Aorta (tissue), 5 donors: ENCODE measurements around the gene DNTT. TPM values are rescaled to one million over a fixed set of nuclear protein-coding genes. Genes with fewer than 3 reads are reported as not detected.

Source experiments
- ATAC-seq: fragments of 200-7000 bp; cut with Tn5 transposase; one replicate; pipeline ENCODE4 v1.9.1; 2022; ENCODE audit warnings: moderate library complexity; ENCODE audit not compliant: low FRiP score
- DNase-seq, 2 donors: peaks; one replicate each; pipeline ENCODE4 v3.0.0-alpha.2; 2020
- H3K27ac ChIP-seq, 2 donors: one replicate each; pipeline ENCODE4 v1.5.1; 2013; ENCODE audit warnings: low read length in 2 of 2, mild to moderate bottlenecking in 2 of 2, moderate library complexity in 2 of 2, control low read depth in 1 of 2, inconsistent platforms in 1 of 2, low read depth in 1 of 2
- H3K27me3 ChIP-seq, 2 donors: one replicate each; pipeline ENCODE4 v1.6.1; 2013; ENCODE audit warnings: control low read depth in 1 of 2, low read length in 1 of 2, mild to moderate bottlenecking in 1 of 2, moderate library complexity in 1 of 2; ENCODE audit not compliant: insufficient read depth in 2 of 2, control insufficient read depth in 1 of 2
- H3K36me3 ChIP-seq, 2 donors: one replicate each; pipeline ENCODE4 v1.6.1; 2013; ENCODE audit warnings: control low read depth in 1 of 2, low read length in 1 of 2, mild to moderate bottlenecking in 1 of 2; ENCODE audit not compliant: insufficient read depth in 2 of 2, control insufficient read depth in 1 of 2
- H3K4me1 ChIP-seq, 2 donors: one replicate each; pipeline ENCODE4 v1.6.1; 2013; ENCODE audit warnings: low read length in 2 of 2, control low read depth in 1 of 2, mild to moderate bottlenecking in 1 of 2, moderate library complexity in 1 of 2; ENCODE audit not compliant: insufficient read depth in 2 of 2, control insufficient read depth in 1 of 2
- H3K4me3 ChIP-seq, 2 donors: one replicate each; pipeline ENCODE4 v1.5.1; 2013; ENCODE audit warnings: low read length in 2 of 2, control low read depth in 1 of 2, mild to moderate bottlenecking in 1 of 2
- H3K9me3 ChIP-seq: one replicate; pipeline ENCODE4 v1.6.1; 2013; ENCODE audit warnings: mild to moderate bottlenecking, low read length; ENCODE audit not compliant: control insufficient read depth
- WGBS, 2 donors: extraction: QIAGEN DNeasy Blood & Tissue Kit; methylation state at CpG; one replicate each; pipeline ENCODE4 v1.1.7; 2013; 5-methylcytosine and 5-hydroxymethylcytosine counted together
- intact Hi-C, 2 donors: fragments of 100-400 bp; cut with DNase I; formaldehyde crosslinking; loops; one replicate each; pipeline versions ENCODE4 v1.14.2 to v1.15.0; 2022
- polyA plus RNA-seq, 2 donors: library from polyadenylated mRNA; stranded (reverse); fragments of 200-250 nt; gene quantifications; one replicate each; pipeline ENCODE4 v1.2.3, GENCODE V29; 2013
- total RNA-seq, 2 donors: library from RNA; stranded (reverse); fragmentation: NEBNext Ultra II Directional; extraction: Animal tissue kit (Norgen Biotek cat#: 25700); gene quantifications; one replicate each; pipeline ENCODE4 v1.2.1, GENCODE V29; 2021
- donor health status: healthy with polysubstance abuse.
- donor health status: Bipolar disorder and iron deficiency.
- donor health status: DM: no; HTN: no; CAD: no.
- donor health status: DM: no; HTN: no; CAD: no.
- donor health status: DM: yes; HTN: yes; CAD: no.

DNTT gene
- total and polyA plus RNA-seq, 4 donors = not detected

- Histone ChIP-seq H3K4me3 (no peak within 1 kb of the TSS), H3K4me1 (no peaks in the 10 kb centered on the region), H3K9me3 (no peaks in the 10 kb centered on the region), H3K27ac (no peak within 1 kb of the TSS), H3K27me3 (no peaks in the 10 kb centered on the region), H3K36me3 (no peaks in the 10 kb centered on the region)
- no peak for ATAC-seq
- no peak for DNase-seq
- intact Hi-C loops = no loop called here
- WGBS, 2 donors = 63 to 69% methylated on average over 7 of the region's 7 CpGs
Observed at GRCh38 chr10:96358851-96359540, 54.8 kb downstream of the DNTT start, which contains the start of gene OPALIN. OPALIN (minus strand) TSS chr10:96359002; CDS start chr10:96358896, 106 bp downstream.

GRCh38 chr10:96359616-96360015, 55.4 kb downstream of the DNTT start:
- H3K4me1 ChIP-seq = no peaks in the 10 kb centered on the region
- 75 to 81% methylated on average over 6 of the region's 6 CpGs for WGBS, 2 donors
- ATAC-seq (no peak), DNase-seq (no peak)
- H3K27ac ChIP-seq = no peak overlapping the region
- no peaks in the 10 kb centered on the region for H3K36me3 ChIP-seq
- no peaks in the 10 kb centered on the region for H3K9me3 ChIP-seq
- no peaks in the 10 kb centered on the region for H3K27me3 ChIP-seq
- H3K4me3 ChIP-seq = no peak overlapping the region
- intact Hi-C loops = no loop called here

GRCh38 chr10:96360331-96360730, 56.1 kb downstream of the DNTT start:
- no peaks in the 10 kb centered on the region for H3K36me3 ChIP-seq
- WGBS, 2 donors = 94 to 95% methylated on average over 6 of the region's 6 CpGs
- ATAC-seq = no peak
- H3K9me3 ChIP-seq = no peaks in the 10 kb centered on the region
- H3K27me3 ChIP-seq = no peaks in the 10 kb centered on the region
- DNase-seq = no peak
- H3K4me1 ChIP-seq = no peaks in the 10 kb centered on the region
- intact Hi-C loops = no loop called here
- no peak overlapping the region for H3K4me3 ChIP-seq
- no peak overlapping the region for H3K27ac ChIP-seq

GRCh38 chr10:96360766-96361165, 56.5 kb downstream of the DNTT start:
- ATAC-seq = no peak
- Histone ChIP-seq H3K4me1 (no peaks in the 10 kb centered on the region), H3K27me3 (no peaks in the 10 kb centered on the region), H3K4me3 (no peak overlapping the region), H3K36me3 (no peaks in the 10 kb centered on the region), H3K27ac (no peak overlapping the region), H3K9me3 (no peaks in the 10 kb centered on the region)
- intact Hi-C loops = no loop called here
- DNase-seq = no peak
- WGBS, 2 donors = 62 to 66% methylated on average over 3 of the region's 3 CpGs

- H3K36me3 ChIP-seq = no peaks in the 10 kb centered on the region
- ATAC-seq (no peak), DNase-seq (no peak)
- intact Hi-C loops = no loop called here
- H3K4me1 ChIP-seq = peaks cover 0 to 5% of the 10 kb centered on the region in 2 donors
- H3K27ac ChIP-seq = no peak overlapping the region
- no peak overlapping the region for H3K4me3 ChIP-seq
- WGBS, 2 donors = 96 to 98% methylated on average over 3 of the region's 3 CpGs
- H3K27me3 ChIP-seq = no peaks in the 10 kb centered on the region
- no peaks in the 10 kb centered on the region for H3K9me3 ChIP-seq
Observed at GRCh38 chr10:96365571-96365970, 61.3 kb downstream of the DNTT start.

GRCh38 chr10:96366508-96366907, 62.3 kb downstream of the DNTT start:
- intact Hi-C loops = no loop called here
- DNase-seq (no peak), ATAC-seq (no peak)
- Histone ChIP-seq H3K36me3 (no peaks in the 10 kb centered on the region), H3K27me3 (no peaks in the 10 kb centered on the region), H3K4me1 (peaks cover 0 to 5% of the 10 kb centered on the region in 2 donors), H3K4me3 (no peak overlapping the region), H3K9me3 (no peaks in the 10 kb centered on the region), H3K27ac (no peak overlapping the region)
- 2 to 6% methylated on average over 3 of the region's 3 CpGs for WGBS, 2 donors

GRCh38 chr10:96367470-96367869, 63.2 kb downstream of the DNTT start:
- no peak for ATAC-seq
- Histone ChIP-seq H3K4me3 (no peak overlapping the region), H3K27ac (no peak overlapping the region), H3K36me3 (no peaks in the 10 kb centered on the region), H3K4me1 (peaks cover 0 to 5% of the 10 kb centered on the region in 2 donors), H3K9me3 (no peaks in the 10 kb centered on the region), H3K27me3 (no peaks in the 10 kb centered on the region)
- 7 to 11% methylated on average over 4 of the region's 4 CpGs for WGBS, 2 donors
- intact Hi-C loops = no loop called here
- no peak for DNase-seq

- intact Hi-C loops = no loop called here
- no peaks in the 10 kb centered on the region for H3K27me3 ChIP-seq
- no peak overlapping the region for H3K27ac ChIP-seq
- H3K4me1 ChIP-seq = peaks cover 0 to 5% of the 10 kb centered on the region in 2 donors
- no peaks in the 10 kb centered on the region for H3K36me3 ChIP-seq
- no peak for ATAC-seq
- DNase-seq = no peak
- H3K4me3 ChIP-seq = no peak overlapping the region
- H3K9me3 ChIP-seq = no peaks in the 10 kb centered on the region
- 81 to 89% methylated on average over 5 of the region's 5 CpGs for WGBS, 2 donors
Observed at GRCh38 chr10:96368971-96369370, 64.7 kb downstream of the DNTT start.

GRCh38 chr10:96369890-96370583, 65.8 kb downstream of the DNTT start:
- no peaks in the 10 kb centered on the region for H3K36me3 ChIP-seq
- DNase-seq (no peak), ATAC-seq (no peak)
- no peaks in the 10 kb centered on the region for H3K9me3 ChIP-seq
- no peak overlapping the region for H3K27ac ChIP-seq
- H3K4me3 ChIP-seq = no peak overlapping the region
- no peaks in the 10 kb centered on the region for H3K27me3 ChIP-seq
- WGBS, 2 donors = 91 to 92% methylated on average over 38 of the region's 38 CpGs
- H3K4me1 ChIP-seq = peaks cover 0 to 5% of the 10 kb centered on the region in 2 donors
- intact Hi-C loops = loop anchor here (5.0 to 10.0 kb wide), 3 partner anchors 142 to 845 kb away; partner anchors contain the start of genes TLL2 (in 2 of the 2) and LCOR (in 1 of the 2)
